ENCODE results near the gene POP4. TPM values are rescaled to one million over a fixed set of nuclear protein-coding genes. Genes with fewer than 3 reads are reported as not detected.
A peak's percentile ranks its signal among the peaks of the same experiment; 100 is the strongest.

POP4 gene
- total and polyA plus RNA-seq, 2 of the 8 experiments (the other 6 are each of a cell fraction or from before 2014, with no cell fraction given): 29.1 to 41.5 TPM

DNA sequence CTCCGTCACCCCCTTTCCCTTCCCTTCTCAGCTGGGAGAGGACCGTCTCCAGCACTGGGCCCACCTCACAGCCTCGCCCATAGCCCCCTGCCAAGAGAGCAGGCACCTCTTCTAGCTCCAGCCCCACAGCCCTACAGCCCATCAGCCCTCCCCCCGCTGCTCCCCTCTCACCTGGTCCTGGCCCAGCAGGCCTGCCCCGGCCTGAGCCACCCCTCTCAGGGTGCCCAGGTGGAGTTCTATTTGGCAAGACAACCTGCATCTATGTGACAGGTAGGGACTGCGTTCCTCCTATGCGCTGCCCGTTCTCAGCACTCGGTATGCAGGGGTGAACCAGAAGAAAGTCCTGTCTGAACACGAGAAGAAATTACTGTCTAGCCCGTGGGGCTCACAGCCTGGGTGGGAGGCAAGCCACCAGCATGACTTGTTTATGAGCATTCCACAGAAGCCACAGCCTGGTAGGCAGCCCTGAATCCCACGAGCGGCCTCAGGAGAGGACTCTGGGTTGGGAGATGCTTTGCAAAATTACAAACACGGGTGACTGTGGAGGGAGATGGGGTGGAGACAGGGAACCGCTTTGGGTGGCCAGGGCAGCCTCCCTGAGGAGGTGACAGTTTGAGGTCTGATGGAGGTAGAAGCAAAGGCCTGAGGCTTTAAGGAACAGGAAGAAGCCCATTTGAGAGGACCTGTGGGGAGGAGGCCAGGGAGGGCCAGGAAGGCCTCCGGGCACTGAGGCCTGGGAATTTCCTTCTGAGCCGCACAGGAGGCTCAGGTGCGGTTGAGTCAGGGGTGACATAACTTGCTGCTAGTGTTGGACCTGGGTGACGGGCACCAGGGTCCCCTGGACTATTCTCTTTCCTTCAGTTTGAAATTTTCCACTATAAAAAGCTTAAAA is 58.0 kb downstream of the POP4 start:
- Histone ChIP-seq H3K79me1 (ENCODE audit: low read depth, low read length) (peaks cover 11% of the 10 kb centered on the region; the same call in 1 of the 2 replicates), H3K18ac (ENCODE audit: extremely low read depth, low read length) (no peak overlapping the region), H3K4me1 (replicated peaks in 1 of 4; ENCODE audit: control insufficient read depth in 3 of 4, insufficient read depth in 4 of 4, low read length in 3 of 4) (peaks cover 0 to 20% (median 17%) of the 10 kb centered on the region in 4 experiments; a peak in 6 of 7 replicates), H3K14ac (ENCODE audit: insufficient read length) (no peak overlapping the region), H3K79me2 (ENCODE audit: control insufficient read depth in 1 of 2, insufficient read depth in 2 of 2, low read length in 2 of 2) (peaks cover 0 to 15% of the 10 kb centered on the region in 2 experiments; a peak in 1 of 4 replicates), H4K8ac (ENCODE audit: extremely low read depth, insufficient read depth, low read length) (no peak overlapping the region), H3K9ac (replicated peaks in 1 of 4; ENCODE audit: extremely low read depth in 1 of 4, low read depth in 3 of 4, low read length in 3 of 4) (no peak overlapping the region), H4K20me1 (replicated peaks in 1 of 2; ENCODE audit: control insufficient read depth in 1 of 2, insufficient read depth in 2 of 2, low read length in 2 of 2) (no peaks in the 10 kb centered on the region), H2BK20ac (ENCODE audit: low read length) (no peak overlapping the region), H3K27ac (ENCODE audit: low read depth, low read length) (no peak overlapping the region), H4K5ac (ENCODE audit: insufficient read length, low read depth, low read length) (no peak overlapping the region), H2BK15ac (ENCODE audit: low read length) (peak overlapping the region; percentile 61; the same call in 1 of the 2 replicates), H3K56ac (replicated peaks; ENCODE audit: insufficient read length, low read depth, low read length) (no peak overlapping the region), H3K9me3 (ENCODE audit: insufficient read depth in 2 of 2, low read depth in 1 of 2, low read length in 1 of 2) (no peaks in the 10 kb centered on the region), H3K23ac (ENCODE audit: insufficient read length) (no peak overlapping the region), H3K4me3 (ENCODE audit: extremely low read depth in 1 of 4, insufficient read depth in 2 of 4, low read depth in 3 of 4, low read length in 4 of 4) (peak overlapping the region in 1 of 4 experiments; percentile 97; a peak in 1 of 8 replicates), H3K23me2 (ENCODE audit: low read depth, low read length) (peaks cover 13% of the 10 kb centered on the region), H2AFZ (ENCODE audit: low read length) (no peak overlapping the region), H2BK120ac (replicated peaks; ENCODE audit: low read depth, low read length) (no peak overlapping the region), H4K91ac (replicated peaks; ENCODE audit: insufficient read length, low read length) (peak overlapping the region; percentile 12), H3K36me3 (ENCODE audit: control insufficient read depth in 2 of 4, insufficient read depth in 4 of 4, low read length in 3 of 4) (no peaks in the 10 kb centered on the region), H2BK12ac (ENCODE audit: low read depth, low read length) (peak overlapping the region; percentile 50; the same call in 1 of the 2 replicates), H2AK5ac (ENCODE audit: low read depth, low read length) (0 out of 2 replicates have a peak overlapping the region, but pooled peaks have one; percentile 2), H2BK5ac (ENCODE audit: low read depth, low read length) (no peak overlapping the region), H3K27me3 (replicated peaks in 1 of 4; ENCODE audit: control insufficient read depth in 3 of 4, extremely low read depth in 1 of 4, insufficient read depth in 3 of 4, low read length in 3 of 4) (peaks cover 0 to 10% (median 1%) of the 10 kb centered on the region in 4 experiments; a peak in 4 of 7 replicates), H3K4me2 (ENCODE audit: insufficient read depth in 1 of 2, low read depth in 2 of 2, low read length in 2 of 2) (peak overlapping the region; percentile 73 to 98; a peak in 2 of 4 replicates), H3K4ac (replicated peaks; ENCODE audit: insufficient read length, low read depth, low read length) (peak overlapping the region; percentile 5)
- CTCF ChIA-PET (ENCODE audit: partially characterized antibody): interaction anchor here (0.6 to 5.3 kb wide), 7 partner anchors 8 to 786 kb away, joined by 3 to 79 read pairs (median 5); partner anchors contain the start of gene POP4
- POLR2A ChIA-PET (ENCODE audit: partially characterized antibody): interaction anchor here (0.7 to 1.6 kb wide), 3 partner anchors 47 to 194 kb away, joined by 3 read pairs; partner anchors contain the start of gene POP4
- no peak for DNase-seq (ENCODE audit: low read depth in 1 of 2, low spot score in 2 of 2)
- FAIRE-seq: no peak
- WGBS, 2 experiments (ENCODE audit: extremely low coverage in 1 of 2, insufficient coverage in 1 of 2, insufficient read length in 1 of 2, insufficient replicate concordance in 2 of 2, low coverage in 1 of 2, low lambda C conversion rate in 2 of 2, missing lambda C conversion rate in 1 of 2): 90% methylated on average over 17 of the region's 19 CpGs; no CpG with 5 or more reads in 1 of the 2 experiments
- no peak for TF ChIP-seq RFX5 (IDR thresholded peaks at IDR 0.05; ENCODE audit: borderline replicate concordance, low read depth, low read length)
- no peak for TF ChIP-seq RAD21 (IDR thresholded peaks at IDR 0.05 in 1 of 2, conservative IDR thresholded peaks at IDR 0.05 in 1 of 2; ENCODE audit: low read depth in 2 of 2, low read length in 2 of 2)
- no peak for TF ChIP-seq TBP (IDR thresholded peaks at IDR 0.05; ENCODE audit: low read depth, low read length)
- TF ChIP-seq CTBP2 (IDR thresholded peaks at IDR 0.05; ENCODE audit: borderline replicate concordance, insufficient read depth, insufficient read length, low read length): no peak
- TF ChIP-seq JUN (IDR thresholded peaks at IDR 0.05; ENCODE audit: low read depth, low read length): no peak
- TF ChIP-seq POLR2AphosphoS5 (IDR thresholded peaks at IDR 0.05; ENCODE audit: low read depth, low read length): no peak
- no peak for TF ChIP-seq TAF7 (optimal IDR thresholded peaks at IDR 0.05; ENCODE audit: borderline replicate concordance, low read depth, low read length)
- TF ChIP-seq, protein P1, sequence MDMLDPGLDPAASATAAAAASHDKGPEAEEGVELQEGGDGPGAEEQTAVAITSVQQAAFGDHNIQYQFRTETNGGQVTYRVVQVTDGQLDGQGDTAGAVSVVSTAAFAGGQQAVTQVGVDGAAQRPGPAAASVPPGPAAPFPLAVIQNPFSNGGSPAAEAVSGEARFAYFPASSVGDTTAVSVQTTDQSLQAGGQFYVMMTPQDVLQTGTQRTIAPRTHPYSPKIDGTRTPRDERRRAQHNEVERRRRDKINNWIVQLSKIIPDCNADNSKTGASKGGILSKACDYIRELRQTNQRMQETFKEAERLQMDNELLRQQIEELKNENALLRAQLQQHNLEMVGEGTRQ (IDR thresholded peaks at IDR 0.05; ENCODE audit: low read length): no peak
- TF ChIP-seq HDAC6 (IDR thresholded peaks at IDR 0.05; ENCODE audit: low read depth, low read length): no peak
